A673 (cell line): ENCODE data around the gene UBE2D2. TPM values are rescaled to one million over a fixed set of nuclear protein-coding genes. Genes with fewer than 3 reads are reported as not detected.

Source experiments
- BruUV-seq: library from RNA; stranded (reverse); fragments of 400-500 nt; replicated peaks from 2 replicates; lab custom pipeline; 2021; lab: Mats Ljungman, UMichigan
- CTCF ChIA-PET: fragments of 300-600 bp; sonication (Branson Sonifier 250); formaldehyde crosslinking; loops from one replicate; lab custom pipeline; 2022; ENCODE audit warnings: antibody characterized with exemption; lab: Charles Lee
- POLR2A ChIA-PET: fragments of 300-600 bp; sonication (Branson Sonifier 250); formaldehyde crosslinking; loops from one replicate; lab custom pipeline; 2022; ENCODE audit warnings: antibody characterized with exemption; ENCODE audit not compliant: low non-redundant PET; lab: Charles Lee
- DNase-seq: peaks from one replicate; pipeline ENCODE4 v3.0.0-alpha.2; 2015; ENCODE audit warnings: low spot score
- H3K27ac ChIP-seq: fragments of 200-600 bp; sonication (generic); 2 replicates; pipeline ENCODE4 v1.5.1; 2016; ENCODE audit warnings: mixed run types, low read depth, mild to moderate bottlenecking, mixed read lengths, antibody characterized with exemption, low read length; ENCODE audit not compliant: poor library complexity, severe bottlenecking
- H3K27me3 ChIP-seq: fragments of 200-600 bp; sonication (generic); replicated peaks from 2 replicates; pipeline ENCODE4 v1.6.1; 2017; ENCODE audit warnings: mixed run types, low read depth, mild to moderate bottlenecking, mixed read lengths, antibody characterized with exemption, low read length; ENCODE audit not compliant: insufficient read depth, poor library complexity
- H3K36me3 ChIP-seq: fragments of 200-600 bp; sonication (generic); 2 replicates; pipeline ENCODE4 v1.6.1; 2016; ENCODE audit warnings: mixed run types, mild to moderate bottlenecking, mixed read lengths, antibody characterized with exemption, low read length; ENCODE audit not compliant: insufficient read depth, poor library complexity, severe bottlenecking
- H3K4me1 ChIP-seq: fragments of 200-600 bp; sonication (generic); 2 replicates; pipeline ENCODE4 v1.6.1; 2017; ENCODE audit warnings: mixed run types, mild to moderate bottlenecking, mixed read lengths, antibody characterized with exemption, low read length; ENCODE audit not compliant: insufficient read depth, poor library complexity, severe bottlenecking
- H3K4me3 ChIP-seq: fragments of 200-600 bp; sonication (generic); 2 replicates; pipeline ENCODE4 v1.5.1; 2016; ENCODE audit warnings: low read depth, mixed run types, mild to moderate bottlenecking, mixed read lengths, low read length; ENCODE audit not compliant: poor library complexity, severe bottlenecking
- H3K9me3 ChIP-seq: fragments of 200-600 bp; sonication (generic); 2 replicates; pipeline ENCODE4 v1.6.1; 2016; ENCODE audit warnings: mixed run types, low read depth, mild to moderate bottlenecking, mixed read lengths, antibody characterized with exemption, low read length; ENCODE audit not compliant: poor library complexity, severe bottlenecking
- EZH2 ChIP-seq: fragments of 200-600 bp; sonication (generic); IDR thresholded peaks from 2 replicates; pipeline ENCODE4 v1.6.1; 2017; ENCODE audit warnings: borderline replicate concordance, low read depth, mild to moderate bottlenecking, mixed read lengths, antibody characterized with exemption, low read length; ENCODE audit not compliant: poor library complexity, severe bottlenecking
- intact Hi-C: fragments of 100-400 bp; cut with micrococcal nuclease; formaldehyde crosslinking; loops from one replicate; pipeline ENCODE4 v1.10.0; 2022; ENCODE audit not compliant: unreplicated experiment
- total RNA-seq: library from RNA; stranded (reverse); gene quantifications from 2 replicates; pipeline ENCODE4 v1.2.3, GENCODE V29; 2021
- TF ChIP-seq, protein P1 (sequence below): fragments of 300-800, 200-600 bp; sonication (generic); conservative IDR thresholded peaks from 2 replicates; pipeline ENCODE4 v1.5.1; 2017; ENCODE audit warnings: low read depth, mild to moderate bottlenecking, antibody characterized with exemption, low read length, moderate library complexity, mixed read lengths

The UBE2D2 gene
- total RNA-seq, 1 experiment from 2014 or later = 186 TPM

DNA sequence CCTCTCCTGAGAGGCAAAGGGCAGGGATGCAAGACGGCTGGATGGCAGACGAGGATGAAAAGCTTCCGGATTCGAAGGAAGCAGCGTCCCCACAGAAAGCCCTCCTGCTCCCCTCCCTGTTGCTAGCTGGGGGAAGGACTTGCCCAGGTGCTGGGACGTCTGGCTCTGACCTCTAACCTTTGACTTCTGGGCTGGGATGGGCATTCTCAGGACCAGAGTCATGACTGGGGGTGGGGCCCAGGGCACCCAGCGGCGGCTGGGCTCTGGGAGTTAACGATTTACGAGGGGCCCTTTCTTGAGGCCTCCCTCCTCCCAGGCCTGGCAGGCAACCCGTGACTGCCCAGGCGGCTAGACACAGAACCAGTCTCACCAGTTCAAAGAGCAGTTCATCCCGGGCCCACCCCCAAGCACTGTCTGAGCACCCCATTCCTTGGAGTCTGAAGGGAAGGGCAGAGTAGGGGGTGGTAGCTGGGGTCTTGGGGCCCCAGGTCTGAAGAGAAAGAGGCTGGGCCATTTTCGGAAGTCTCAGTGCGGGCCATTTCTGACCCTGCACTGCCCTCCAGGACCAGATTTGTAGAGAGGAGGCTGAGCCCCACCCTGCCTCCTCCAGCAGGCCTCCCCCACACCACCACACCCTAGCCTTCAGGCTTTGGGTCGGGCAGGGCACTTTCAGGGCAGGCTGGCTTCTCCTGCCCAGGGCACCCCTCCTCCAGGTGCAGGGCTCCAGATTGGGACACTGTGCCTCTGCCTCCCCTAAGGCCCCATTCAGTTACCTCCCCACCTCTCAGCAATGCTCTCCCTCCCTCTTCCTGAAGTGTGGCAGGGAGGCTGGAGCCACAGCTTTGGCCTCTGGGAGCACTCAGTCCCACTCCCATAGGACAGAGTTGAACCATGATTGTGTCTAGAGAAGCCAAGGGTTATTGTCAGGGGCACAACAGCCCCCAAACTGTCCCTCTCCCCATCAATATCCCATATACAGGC, 82.0 kb downstream of the UBE2D2 start:
- no peaks in the 10 kb centered on the region for H3K9me3 ChIP-seq
- no peak for TF ChIP-seq EZH2
- TF ChIP-seq, protein P1, sequence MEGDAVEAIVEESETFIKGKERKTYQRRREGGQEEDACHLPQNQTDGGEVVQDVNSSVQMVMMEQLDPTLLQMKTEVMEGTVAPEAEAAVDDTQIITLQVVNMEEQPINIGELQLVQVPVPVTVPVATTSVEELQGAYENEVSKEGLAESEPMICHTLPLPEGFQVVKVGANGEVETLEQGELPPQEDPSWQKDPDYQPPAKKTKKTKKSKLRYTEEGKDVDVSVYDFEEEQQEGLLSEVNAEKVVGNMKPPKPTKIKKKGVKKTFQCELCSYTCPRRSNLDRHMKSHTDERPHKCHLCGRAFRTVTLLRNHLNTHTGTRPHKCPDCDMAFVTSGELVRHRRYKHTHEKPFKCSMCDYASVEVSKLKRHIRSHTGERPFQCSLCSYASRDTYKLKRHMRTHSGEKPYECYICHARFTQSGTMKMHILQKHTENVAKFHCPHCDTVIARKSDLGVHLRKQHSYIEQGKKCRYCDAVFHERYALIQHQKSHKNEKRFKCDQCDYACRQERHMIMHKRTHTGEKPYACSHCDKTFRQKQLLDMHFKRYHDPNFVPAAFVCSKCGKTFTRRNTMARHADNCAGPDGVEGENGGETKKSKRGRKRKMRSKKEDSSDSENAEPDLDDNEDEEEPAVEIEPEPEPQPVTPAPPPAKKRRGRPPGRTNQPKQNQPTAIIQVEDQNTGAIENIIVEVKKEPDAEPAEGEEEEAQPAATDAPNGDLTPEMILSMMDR = no peak
- ChIA-PET POLR2A (no interaction called here), CTCF (no interaction called here)
- H3K4me3 ChIP-seq = no peak overlapping the region
- no peak overlapping the region for H3K27ac ChIP-seq
- no peaks in the 10 kb centered on the region for H3K27me3 ChIP-seq
- no TSS peak for BruUV-seq
- intact Hi-C loops = no loop called here
- H3K36me3 ChIP-seq = no peaks in the 10 kb centered on the region
- no peak for DNase-seq
- peaks cover 23% of the 10 kb centered on the region for H3K4me1 ChIP-seq

DNA sequence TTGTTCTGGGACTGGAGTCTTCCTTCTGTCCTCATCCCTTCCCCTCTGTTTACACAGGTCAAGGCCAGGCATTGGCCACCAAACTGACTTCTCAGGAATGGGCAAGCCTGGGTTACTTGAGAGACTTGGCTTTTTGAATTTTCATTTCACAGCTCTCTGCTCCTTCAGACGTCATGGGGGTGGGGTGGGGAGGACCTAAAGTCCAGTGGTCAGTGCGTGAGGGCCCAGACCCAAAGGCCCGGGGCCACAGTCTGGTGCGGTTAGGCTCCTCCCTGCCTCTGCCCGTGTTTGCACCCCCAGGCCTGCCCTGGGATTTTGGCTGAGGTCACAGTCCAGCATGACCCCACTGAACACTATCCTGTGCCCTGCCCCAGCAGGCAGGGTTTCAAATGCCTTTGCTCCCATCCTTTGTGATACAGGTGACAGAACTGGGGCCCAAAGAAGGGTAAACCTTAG, 82.9 kb downstream of the UBE2D2 start:
- no peak overlapping the region for H3K27ac ChIP-seq
- BruUV-seq = no TSS peak
- ChIA-PET POLR2A (no interaction called here), CTCF (no interaction called here)
- TF ChIP-seq EZH2 = no peak
- TF ChIP-seq, protein P1 = no peak
- H3K4me1 ChIP-seq = peaks cover 14% of the 10 kb centered on the region
- H3K27me3 ChIP-seq = no peaks in the 10 kb centered on the region
- no peak for DNase-seq
- no peaks in the 10 kb centered on the region for H3K36me3 ChIP-seq
- no peak overlapping the region for H3K4me3 ChIP-seq
- H3K9me3 ChIP-seq = no peaks in the 10 kb centered on the region
- intact Hi-C loops = no loop called here

DNA sequence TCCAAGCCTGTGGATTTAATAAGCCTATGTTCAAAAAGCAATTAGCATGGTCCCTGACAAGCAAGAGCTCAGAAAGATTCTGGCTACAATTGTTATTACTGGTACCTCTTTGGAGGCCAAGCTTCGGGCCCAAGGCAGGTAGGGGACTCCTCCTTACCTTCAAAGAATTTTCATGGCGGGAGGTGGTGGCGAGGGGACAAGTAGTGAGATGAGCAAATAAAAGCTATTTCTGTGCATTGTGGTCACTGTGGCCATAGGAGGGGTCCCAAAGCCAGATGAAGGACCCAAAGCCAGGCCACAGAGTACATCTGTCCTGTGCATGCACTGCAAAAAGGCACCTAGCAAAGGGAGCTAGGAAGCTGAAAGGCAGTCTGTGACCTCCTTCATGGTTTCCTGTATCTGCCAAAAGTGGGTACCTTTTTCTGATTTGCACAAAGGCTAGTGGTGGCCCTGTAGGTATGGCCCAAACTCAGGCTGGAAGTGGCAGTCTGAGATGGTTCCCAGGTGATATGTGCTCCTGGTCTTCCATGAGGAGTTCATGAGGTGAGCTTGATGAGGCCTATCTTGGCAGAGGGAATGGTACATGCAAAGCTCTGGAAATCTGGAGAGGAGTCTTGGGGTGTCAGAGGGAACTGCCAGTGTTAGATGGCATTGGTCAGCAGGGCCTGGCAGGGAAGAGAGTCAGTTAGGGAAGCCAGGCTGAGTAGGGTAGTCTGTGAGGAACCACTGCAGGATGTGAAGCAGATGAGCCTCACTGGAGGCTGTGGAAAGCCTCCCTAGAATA, 83.7 kb downstream of the UBE2D2 start:
- no peak overlapping the region for H3K4me3 ChIP-seq
- POLR2A ChIA-PET = no interaction called here
- no peaks in the 10 kb centered on the region for H3K9me3 ChIP-seq
- no peaks in the 10 kb centered on the region for H3K36me3 ChIP-seq
- no peaks in the 10 kb centered on the region for H3K27me3 ChIP-seq
- peaks cover 13% of the 10 kb centered on the region for H3K4me1 ChIP-seq
- no peak for DNase-seq
- intact Hi-C loops = no loop called here
- H3K27ac ChIP-seq = no peak overlapping the region
- CTCF ChIA-PET = interaction anchor here (0.6 kb wide), 1 partner anchor 14 kb away, joined by 5 read pairs; no protein-coding TSS in a partner anchor
- no TSS peak for BruUV-seq
- TF ChIP-seq, protein P1 = no peak
